GM18873 (cell line): Measurements from ENCODE around the gene AMIGO2.

Experiments
- ATAC-seq: cut with Tn5 transposase; IDR thresholded peaks from one replicate; pipeline ENCODE4 v1.9.1; 2021; ENCODE audit warnings: mild to moderate bottlenecking, moderate library complexity, moderate number of reproducible peaks; ENCODE audit not compliant: unreplicated experiment, low FRiP score

Gene AMIGO2

DNA sequence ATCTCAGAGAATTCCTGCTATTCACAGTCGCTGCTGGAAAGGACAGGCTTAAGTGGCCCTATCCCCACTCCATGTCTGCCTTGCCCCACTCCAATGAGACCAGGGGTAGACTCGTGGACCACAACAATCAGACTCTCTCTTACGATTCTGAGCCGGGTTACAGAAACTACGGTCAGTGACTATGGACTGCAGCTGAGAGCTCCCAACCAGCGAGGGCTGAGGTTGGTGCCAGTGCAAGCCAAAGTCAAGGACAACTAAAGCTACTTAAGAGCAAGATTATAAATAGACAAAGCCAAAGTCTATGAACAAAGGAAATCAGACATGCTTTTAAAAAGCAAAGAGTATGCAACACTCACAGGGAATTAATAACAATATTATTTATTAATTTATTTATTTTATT, 18.3 kb upstream of the AMIGO2 start:
- no peak for ATAC-seq

DNA sequence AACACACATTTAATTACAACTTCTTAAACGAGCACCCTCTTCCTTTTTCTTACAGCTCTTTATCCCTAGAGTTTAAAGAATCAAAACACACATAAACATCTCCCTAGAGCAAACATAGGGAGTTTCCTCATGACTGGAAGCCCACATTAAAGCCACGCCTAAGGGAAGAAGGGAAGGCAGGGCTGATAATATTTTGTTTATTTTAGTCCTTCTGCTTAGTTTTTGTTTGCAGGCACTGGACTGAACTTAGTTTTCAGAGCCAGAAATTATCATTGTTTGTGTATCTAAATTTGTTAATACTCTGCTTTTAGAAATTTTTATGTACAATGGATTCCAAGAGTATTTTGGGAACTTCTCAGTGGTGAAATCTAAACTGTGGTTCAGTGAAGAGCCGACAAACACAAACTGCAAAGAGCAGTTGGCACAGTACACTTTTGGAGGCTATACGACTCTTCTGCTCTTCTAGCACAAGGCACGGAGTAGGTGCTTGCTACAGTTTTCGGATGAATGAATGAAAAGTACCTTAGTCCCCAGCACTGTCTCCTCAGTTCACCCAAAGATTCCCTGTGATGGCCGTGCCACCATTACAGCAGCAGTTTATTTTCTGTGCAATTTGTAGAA, 17.6 kb upstream of the AMIGO2 start:
- ATAC-seq: no peak

DNA sequence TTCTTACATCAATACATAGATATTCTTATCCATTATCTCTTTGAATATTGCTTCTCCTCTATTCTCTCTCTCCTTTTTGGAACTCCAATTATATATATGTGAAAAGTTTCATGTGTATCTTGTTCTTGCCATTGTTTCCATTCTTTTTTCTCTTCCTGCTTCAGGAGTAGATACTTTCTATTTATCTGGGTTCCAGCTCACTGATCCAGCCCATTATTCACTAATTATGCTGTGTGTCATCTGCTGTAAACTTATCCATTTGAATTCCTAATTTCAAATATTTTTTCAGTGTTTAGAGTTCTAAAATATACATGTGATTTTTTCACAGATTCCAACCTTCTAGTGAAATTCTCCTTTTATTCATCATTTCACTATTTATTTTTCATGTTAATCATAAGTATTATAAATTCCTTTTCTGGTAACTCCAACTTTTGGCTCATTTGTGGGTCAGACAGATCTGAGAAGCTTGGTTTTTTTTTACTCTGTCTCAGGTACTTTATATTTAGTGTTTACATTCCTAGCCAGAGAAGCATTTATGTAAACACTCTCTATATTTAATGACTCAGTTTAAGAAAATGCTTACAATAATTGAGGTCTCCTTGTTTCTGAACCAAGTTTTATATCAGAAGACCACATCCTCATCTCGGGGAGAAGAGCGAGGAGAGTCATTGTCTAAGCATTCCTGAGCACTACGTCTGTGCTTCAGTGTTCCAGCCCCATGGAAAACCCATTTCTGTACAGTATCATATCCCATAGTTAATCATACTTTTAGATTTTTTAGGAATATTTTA, 15.9 kb upstream of the AMIGO2 start:
- no peak for ATAC-seq

DNA sequence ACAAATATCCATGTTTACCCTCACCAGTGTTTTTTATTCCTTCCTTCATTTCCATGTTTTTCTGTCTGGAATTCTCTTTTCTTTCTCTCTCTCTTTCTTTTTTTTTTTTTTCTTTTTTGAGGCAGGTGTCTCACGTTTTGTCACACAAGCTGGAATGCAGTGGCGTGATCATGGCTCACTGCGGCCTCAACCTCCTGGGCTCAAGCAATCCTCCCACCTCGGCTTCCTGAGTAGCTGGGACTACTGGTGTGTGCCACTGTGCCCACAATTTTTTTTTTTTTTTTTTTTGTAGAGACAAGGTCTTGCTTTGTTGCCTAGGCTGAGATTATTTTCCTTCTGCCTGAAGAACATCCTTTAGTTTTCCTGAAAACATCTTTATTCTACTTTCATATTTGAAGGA, 15.0 kb upstream of the AMIGO2 start:
- ATAC-seq: no peak

DNA sequence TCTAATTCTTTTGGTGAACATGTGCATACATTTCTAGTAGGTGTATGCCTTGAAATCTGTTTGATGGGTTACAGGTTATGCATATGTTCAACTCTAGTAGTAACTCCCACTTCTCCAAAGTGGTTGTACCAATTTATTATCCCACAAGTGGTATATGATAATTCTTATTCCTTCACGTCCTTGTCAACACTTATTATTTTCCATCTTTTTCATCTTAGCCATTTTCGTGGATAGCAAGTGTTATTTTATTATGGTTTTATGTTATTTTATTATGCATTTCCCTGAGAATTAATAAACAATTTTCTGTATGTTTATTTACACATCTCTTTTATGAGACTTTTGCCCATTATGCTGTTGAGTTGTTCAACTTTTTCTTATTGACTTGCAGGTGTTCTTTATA, 11.2 kb upstream of the AMIGO2 start:
- no peak for ATAC-seq

DNA sequence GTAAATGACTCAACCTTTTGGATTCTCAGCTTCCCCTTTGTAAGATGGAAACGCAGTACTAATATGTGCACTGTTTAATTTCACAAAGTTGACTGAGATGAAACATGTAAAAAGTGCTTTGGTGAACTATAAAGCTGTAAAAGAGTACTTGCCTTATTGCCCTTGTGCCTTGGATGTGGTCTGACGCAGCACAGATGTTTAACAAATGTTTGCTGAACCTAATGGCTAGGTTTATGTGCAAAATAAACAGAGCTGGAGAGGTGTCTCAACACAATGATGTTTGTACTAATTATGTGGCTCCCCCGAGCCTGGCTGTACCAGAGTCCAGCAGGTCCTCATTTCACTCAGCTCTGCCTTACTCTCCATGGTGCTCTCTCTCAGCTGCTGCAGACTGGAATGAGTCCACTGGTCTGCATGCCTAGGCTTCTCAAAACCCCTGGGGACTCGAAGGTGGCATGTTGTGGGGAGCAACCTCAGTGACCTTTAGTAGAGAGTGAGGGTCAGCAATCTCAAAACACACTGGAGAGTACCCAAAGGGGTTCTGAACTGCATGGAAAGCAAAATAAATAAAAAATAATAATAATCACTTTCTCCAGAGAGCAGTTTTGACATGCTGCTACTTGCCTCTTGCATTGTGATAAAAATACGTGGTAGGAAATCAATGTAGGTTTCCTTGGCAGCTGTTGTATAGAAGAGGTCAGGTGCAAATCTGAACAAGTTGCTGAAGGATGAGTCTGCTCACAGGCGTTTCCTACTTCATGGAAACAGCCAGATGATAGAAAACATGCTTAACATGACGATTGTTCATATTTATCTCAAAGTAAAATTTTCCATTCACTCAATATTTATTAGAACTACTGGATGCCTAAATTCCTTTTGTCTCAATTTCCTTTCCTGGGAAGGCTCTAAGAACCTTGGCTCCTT, 8.5 kb upstream of the AMIGO2 start:
- ATAC-seq: no peak

DNA sequence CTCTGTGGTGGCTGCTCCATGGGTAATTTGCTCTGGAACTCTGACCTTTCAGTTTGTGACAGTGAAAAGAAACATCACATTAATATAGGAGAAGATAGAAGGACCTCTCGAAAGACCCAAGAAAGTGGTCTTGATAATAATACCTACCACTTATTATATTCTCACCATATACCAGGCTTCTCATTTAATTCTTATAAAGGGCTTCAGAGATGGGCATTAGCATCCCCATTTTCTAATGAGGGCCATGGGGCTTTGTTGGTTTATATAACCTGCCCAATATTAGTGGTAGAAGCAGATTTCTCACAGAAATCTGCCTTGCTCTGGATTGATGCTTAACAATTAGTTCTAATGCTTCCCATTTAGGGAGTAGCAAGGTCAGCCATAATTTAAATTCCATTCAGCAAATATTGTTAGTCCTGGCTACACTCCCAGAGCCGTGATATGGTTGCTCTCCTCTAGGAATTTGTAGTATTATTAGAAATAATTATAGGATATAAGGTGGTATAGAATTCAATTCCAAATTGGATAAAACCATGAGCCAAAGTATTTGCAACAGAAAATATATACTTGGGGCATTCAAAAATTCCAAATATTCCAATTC, 7.4 kb upstream of the AMIGO2 start:
- ATAC-seq: no peak

DNA sequence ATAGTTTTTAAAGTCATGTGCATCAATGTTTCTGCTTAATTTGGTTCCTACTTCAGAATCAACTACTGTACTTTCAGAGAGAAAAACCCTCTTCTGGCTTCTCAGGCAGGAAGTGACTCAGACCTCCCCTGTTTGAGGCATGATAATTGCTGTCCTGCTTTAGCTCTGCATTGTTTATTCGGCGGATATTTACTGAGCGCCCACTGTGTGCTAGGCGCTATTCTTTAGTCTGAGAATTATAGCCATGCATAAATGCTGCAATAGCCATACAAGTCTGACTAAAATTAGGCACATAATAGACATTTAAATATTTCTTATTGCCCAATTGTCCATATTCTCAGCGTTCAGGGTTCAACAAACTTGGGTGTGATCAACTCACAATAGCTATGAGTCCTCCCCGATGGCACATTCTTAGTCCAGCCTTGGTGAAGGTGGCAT, 6.1 kb upstream of the AMIGO2 start:
- ATAC-seq: no peak

DNA sequence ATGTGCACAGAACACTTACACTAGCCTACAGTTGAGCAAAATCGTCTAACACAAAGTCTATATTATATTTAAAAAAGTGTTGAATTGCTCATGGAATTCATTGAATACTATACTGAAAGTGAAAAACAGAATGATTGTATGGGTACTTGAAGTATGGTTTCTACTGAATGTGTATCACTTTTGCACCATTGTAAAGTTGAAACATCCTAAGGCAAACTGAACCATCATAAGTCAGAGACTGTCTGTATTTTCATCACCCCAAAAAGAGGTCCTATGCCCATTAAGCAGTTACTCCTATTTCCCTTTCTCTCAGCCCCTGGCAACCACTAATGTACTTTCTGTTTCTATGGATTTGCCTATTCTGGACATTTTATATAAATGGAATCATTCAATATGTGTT, 4.4 kb upstream of the AMIGO2 start:
- no peak for ATAC-seq

DNA sequence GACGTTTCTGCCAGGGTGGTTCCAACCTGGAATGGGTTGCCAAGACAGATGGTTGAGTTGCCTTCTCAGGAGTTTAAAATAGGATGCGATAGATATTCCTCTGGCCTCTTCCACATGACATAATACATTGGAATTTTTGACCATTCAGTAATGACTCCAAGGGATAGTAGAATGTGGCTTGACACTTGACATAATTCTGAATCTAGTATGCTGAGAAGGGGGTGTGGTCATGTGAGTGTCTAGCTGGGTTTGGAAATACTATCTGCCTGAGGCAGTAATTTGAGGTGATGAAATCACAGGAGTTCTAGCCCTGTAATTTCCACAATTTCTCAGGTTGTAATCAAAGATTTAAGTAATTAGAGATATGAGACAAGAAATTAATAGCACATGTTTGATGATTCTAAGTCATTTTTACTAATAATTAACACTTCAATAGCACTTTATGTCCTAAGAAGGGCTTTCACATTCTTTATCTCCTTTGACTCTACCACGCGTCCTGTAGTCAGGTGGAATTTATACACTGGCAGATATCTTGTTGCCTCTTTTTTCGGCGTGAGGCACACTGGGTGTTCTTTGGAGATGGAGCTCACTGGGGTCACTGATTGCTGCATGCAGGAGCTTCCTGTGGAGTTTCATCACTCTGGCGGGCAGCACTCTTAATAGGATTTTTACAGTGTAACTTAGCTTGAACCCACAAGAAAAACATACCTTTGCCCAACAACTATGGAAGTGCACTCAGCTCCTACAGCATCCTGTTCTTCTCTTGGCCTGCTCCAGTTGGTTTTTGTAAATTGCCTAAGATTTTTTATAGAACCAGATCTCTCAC, 3.2 kb upstream of the AMIGO2 start:
- no peak for ATAC-seq

DNA sequence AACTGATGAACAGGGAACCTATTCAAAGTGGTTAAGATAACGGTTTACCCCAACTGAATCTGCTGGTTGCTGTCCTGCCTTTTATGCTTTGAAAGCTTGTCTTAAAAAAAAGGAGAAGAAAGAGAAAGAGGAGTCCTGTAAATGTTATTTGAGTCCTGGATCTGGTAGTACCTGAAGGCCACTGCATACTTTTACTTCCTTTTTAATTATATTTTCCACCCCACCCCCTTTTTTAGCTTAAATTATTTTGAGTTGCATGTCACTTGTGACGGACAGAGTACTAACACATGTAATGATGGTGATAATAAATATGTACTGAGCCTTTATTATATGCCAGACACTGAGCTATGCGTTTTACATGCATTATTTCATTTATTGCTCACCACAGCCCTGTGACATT, 2.5 kb upstream of the AMIGO2 start:
- ATAC-seq: no peak

DNA sequence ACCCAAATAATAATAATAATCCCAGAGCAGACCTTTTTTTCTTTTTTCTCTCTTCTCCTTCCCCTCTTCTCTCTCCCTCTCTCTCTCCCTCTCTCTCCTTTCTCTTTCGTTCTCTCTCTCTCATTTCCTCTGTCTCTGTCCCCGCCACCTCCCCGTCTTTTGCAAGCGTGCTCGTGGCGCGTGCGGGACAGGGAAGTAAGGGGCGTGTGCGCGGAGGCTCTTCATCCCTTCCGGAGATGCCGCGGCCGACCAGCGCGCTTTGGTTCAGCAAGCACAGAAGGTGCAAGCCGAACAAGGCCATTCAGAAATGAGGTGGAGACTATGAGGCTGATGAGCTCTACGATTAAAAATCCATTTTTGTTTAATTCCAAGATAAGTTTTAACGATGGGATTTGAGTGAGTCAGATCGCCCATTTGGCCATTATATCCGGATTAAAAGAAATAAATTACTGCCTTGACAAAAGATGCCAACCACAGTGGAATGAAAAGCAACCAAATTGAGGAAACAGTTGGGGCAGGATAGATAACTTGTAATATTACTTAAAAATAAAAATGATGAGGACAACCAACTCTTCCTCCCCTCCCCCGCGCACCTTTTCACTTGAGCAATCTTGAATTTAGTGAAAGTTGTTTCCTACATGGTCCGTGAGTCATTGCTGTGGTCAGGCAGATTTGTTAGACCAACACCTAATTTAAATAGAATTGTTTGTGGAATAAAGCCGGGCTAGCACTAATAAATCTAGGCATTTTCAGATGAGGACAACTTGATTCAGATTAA, 1.2 kb upstream of the AMIGO2 start:
- no peak for ATAC-seq

DNA sequence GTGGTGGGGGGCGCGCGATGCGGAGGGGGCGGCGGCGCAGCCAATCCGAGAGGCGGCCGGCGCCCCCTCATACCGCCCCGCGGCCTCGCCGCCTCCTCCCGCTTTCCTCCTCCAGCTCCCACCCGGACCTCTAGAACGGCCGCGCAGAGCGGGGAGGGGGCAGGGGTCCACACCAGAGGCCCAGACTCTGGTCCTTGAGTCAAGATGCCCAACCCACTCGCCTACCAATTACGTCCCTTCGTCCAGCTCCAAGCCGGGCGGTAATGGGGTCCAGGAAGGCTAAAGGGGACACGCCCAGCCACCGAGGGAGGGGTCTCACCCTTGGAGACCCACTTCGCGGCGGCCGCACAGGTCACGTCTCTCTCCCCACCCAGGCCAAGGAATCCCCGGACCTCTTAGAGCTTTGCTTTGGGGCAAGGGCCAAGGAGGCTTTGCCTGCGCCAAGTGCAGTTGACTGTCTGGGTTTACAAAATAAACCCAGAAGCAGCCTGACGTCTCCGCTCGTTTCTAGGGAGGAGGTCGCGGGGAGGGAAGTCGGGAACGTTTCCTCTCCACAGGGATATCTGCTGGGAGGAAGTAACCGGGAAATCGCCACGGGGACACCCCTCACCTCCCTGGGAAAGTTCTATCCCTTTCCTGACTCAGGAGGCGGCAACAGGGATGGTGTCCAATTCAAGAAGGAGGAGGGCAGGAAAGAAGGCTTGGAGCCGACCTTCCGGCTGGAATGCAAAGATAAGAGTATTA, 394 bp upstream of the AMIGO2 start:
- ATAC-seq: no peak

DNA sequence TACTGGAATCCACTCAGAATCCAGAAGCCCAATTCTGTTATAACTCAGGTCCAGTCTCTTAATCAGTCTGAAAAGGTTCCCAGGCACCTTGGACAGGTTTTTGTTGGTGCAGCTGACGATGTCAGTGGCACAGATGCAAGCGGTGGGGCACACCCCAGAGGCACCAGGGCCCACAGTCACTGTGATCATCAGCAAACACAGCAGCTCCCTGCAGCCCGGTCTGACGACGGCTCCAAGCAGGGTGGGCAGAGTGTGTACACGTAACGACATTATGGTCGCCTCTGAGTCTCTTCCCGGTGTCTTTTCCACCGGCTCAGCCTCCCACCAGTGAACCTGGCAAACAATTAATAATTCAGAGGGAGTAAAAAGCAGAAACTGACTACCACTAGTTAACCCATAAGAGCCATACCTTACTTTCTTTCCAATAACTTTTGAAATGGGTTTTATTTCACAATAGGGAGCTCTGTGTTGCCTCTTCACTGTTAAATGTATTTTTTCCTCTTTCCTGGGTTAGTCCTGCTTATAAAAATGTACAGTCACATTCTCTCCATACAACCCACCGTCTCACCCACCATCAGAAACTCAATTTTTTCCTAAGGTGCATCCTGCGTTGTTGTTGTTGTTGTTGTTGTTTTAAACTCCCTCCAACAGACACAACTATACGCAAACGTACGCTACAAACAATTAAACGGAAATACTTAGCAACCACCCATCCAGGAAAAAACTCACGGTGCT, 859 bp downstream of the AMIGO2 start:
- ATAC-seq: no peak

DNA sequence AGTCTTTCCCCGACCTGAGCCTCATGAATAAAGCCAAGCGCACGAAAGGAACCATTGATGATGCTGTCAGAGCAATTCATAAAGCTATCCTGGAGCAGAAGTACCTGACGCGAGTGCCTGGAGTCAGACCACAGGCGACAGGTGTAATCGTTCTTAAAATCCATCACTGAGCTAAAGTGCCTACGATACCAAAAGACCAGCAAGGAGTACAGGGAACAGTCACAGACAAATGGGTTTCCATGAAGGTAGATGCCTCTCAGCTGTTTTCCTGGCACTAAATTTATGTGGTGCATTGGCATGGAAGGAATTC, 1.7 kb downstream of the AMIGO2 start:
- no peak for ATAC-seq

DNA sequence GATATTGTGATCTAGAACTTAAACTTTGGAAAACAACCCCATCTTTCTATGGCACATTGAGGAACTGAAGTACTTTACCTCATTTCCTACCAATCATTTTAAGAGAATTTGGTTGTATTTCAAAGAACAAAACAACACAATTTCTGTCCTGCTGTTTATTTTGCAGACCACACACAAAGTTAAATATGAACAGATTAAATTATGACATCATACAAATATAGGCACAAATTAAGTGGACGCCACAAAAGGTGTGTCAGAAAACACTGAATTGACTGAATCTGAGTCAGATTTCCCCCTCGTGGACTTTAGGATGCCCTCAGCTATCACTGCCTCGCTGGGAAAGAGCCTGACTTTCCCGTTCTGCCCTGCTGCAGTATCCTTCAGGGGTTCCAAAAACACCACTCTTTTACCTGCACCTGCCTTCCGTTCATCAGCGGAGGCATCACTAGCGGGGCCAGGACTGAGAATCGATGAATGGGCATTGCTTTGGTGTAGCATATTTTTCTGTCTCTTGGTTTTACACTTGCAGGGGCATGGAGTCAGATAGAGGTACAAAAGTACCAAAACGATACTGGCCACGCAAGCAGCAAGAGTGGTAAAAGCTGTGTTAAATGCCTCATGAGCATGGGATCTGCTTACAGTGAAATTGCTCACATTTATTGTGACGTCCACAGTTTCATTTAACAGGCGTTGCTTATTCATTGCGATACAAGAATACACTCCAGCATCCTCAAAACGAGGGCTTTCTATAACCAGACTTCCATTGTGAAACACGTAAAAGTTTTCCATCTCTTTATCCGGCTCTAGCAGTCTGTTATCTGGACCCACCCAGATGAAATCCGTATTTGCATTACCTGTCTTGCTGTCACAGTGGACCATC, 2.3 kb downstream of the AMIGO2 start:
- no peak for ATAC-seq
